Activated CD4-positive, CD25-positive, alpha-beta regulatory T cell (primary cell): ENCODE measurements around the gene GPR162.
A peak's percentile ranks its signal among the peaks of the same experiment; 100 is the strongest.

Experiments used
- DNase-seq, 4 experiments: peaks; one replicate each; lab custom pipeline; 2025; lab: John Stamatoyannopoulos, UW

The GPR162 gene

GRCh38 chr12:6834873-6835272 lies 13.3 kb downstream of the GPR162 start:
- DNase-seq: no peak

- no peak for DNase-seq
Observed at GRCh38 chr12:6836851-6837250, 15.2 kb downstream of the GPR162 start.

GRCh38 chr12:6837370-6838060 lies 15.9 kb downstream of the GPR162 start:
- no peak for DNase-seq

GRCh38 chr12:6838854-6839253 lies 17.2 kb downstream of the GPR162 start:
- no peak for DNase-seq

- DNase-seq: no peak
Observed at GRCh38 chr12:6839482-6840201, 18.0 kb downstream of the GPR162 start.

- no peak for DNase-seq
Observed at GRCh38 chr12:6840330-6840729, 18.7 kb downstream of the GPR162 start.

- DNase-seq: no peak
Observed at GRCh38 chr12:6840761-6841515, 19.3 kb downstream of the GPR162 start, which contains the start of gene GNB3. Gene GNB3 (plus strand): TSS chr12:6840925. CDS start chr12:6841288, 363 bp downstream.

GRCh38 chr12:6842075-6842474 lies 20.5 kb downstream of the GPR162 start:
- no peak for DNase-seq

GRCh38 chr12:6843118-6843902 lies 21.7 kb downstream of the GPR162 start:
- no peak for DNase-seq

GRCh38 chr12:6845395-6845794 lies 23.8 kb downstream of the GPR162 start:
- no peak for DNase-seq

- no peak for DNase-seq
Observed at GRCh38 chr12:6846316-6846869, 24.8 kb downstream of the GPR162 start.

GRCh38 chr12:6847676-6848075 lies 26.1 kb downstream of the GPR162 start:
- DNase-seq: no peak

- no peak for DNase-seq
Observed at GRCh38 chr12:6849427-6849826, 27.8 kb downstream of the GPR162 start.

- no peak for DNase-seq
Observed at GRCh38 chr12:6849976-6850560, 28.4 kb downstream of the GPR162 start.

- no peak for DNase-seq
Observed at GRCh38 chr12:6850796-6851152, 29.2 kb downstream of the GPR162 start.

GRCh38 chr12:6851153-6851920 lies 29.7 kb downstream of the GPR162 start, which contains the start of gene CDCA3:
Gene CDCA3 (minus strand): TSS chr12:6851286. CDS start chr12:6850952, 334 bp downstream.
- peak; percentile 76 to 85 (median 82) for DNase-seq

- peak; percentile 91 to 98 (median 96) for DNase-seq
Observed at GRCh38 chr12:6851921-6852650, 30.5 kb downstream of the GPR162 start, which contains the start of gene USP5. Gene USP5 (plus strand): TSS chr12:6852150. CDS start chr12:6852180, 30 bp downstream.

GRCh38 chr12:6852651-6853354 lies 31.2 kb downstream of the GPR162 start:
- DNase-seq: peak in 3 of 4 experiments; percentile 20 to 67 (median 40)

- DNase-seq: no peak
Observed at GRCh38 chr12:6853626-6854025, 32.0 kb downstream of the GPR162 start.
